T-helper 22 cell (primary cell): ENCODE measurements around the gene AJAP1.

Experiments used
- DNase-seq: peaks from one replicate; pipeline ENCODE4 v3.0.0-alpha.2; 2020; ENCODE audit warnings: low read depth

Gene AJAP1

DNA sequence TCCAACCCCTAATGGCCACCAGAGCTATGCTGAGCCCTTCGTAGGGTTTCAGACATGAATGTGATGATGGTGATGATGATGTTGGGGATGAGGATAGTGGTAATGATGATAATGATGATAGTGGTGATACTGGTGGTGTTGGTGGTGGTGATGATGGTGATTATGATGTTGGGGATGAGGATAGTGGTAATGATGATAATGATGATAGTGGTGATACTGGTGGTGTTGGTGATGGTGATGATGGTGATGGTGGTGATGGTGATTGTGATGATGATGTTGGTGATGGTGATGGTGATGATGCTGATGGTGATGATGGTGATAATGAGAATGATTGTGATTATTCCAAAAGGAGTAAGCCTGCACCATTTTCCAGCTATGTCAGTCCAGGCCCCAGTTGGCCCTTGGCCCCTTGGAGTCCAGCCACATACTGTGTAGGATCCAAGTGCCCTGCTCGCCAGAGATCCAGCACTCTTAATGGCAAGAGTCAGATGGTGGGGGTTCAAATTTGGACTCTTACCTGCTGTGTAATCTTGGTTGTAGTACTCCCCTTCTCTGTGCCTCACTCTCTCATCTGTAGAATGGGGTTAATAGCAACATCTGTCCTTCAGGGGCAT is 28.3 kb downstream of the AJAP1 start:
- no peak for DNase-seq

DNA sequence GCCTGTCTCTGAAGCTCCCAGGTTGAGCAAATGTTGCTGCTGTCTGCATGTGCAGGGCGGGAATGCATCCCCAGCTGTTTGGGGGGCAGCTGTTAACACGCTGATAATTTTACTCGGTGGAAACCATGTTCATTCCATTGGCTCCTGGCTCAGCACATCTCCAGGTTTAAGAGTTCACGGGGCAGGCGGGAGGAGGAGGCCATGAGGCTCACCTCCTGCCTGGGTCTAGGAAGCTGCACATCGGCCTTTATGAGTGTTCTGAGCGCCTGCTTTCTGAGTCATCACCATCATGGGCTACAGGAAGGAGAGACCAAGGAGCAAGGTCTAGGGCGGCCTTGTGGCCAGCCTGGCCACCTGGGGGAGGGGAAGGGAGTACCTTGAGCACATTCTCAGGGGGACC is 29.7 kb downstream of the AJAP1 start:
- no peak for DNase-seq

DNA sequence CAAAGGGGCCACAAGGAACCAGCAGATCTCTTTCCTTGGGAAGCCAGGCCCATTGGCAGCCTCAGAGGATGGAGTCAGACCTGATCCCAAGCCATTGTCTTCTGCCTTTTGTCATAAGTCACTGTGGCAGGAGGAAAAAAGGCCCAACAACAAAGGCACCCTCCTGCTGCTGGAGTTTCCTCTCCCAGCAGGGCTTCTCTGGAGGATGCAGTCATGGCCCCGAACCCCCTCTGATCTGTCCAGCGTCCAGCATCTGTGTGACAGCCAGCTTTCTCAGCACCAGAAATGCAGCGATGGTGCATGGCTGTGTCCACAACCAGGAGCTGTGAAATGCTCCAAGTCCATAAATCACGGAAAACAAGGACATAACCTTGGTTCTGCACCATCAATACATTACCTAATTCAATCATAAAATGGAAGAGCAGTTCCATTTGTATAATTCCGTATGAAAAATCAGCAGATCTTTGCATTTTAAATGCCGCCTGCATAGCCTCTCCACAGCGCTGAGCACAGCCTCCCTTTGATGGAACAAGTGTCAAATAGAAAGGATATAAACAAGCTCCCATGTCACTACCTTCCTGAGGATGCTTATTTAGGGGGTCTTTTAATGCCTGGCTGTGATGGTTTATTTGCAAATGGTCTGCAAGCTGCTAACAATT is 30.6 kb downstream of the AJAP1 start:
- no peak for DNase-seq

DNA sequence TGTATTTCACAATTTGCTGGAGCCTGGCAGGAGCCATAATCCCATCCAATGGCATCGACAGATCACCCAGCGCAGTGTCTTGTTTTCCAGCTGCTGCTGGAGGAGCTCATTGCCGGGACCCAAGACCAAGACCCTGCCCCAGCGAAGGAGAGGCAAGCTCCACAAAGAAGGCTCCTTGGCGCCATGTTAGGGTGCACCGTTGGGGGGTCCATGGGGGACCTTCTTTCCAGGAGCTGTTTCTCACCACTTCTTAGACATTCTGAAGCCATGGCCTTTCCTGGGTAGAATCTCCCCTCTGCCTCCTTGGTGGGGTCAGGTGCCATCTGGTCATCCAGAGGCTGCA is 31.1 kb downstream of the AJAP1 start:
- no peak for DNase-seq

DNA sequence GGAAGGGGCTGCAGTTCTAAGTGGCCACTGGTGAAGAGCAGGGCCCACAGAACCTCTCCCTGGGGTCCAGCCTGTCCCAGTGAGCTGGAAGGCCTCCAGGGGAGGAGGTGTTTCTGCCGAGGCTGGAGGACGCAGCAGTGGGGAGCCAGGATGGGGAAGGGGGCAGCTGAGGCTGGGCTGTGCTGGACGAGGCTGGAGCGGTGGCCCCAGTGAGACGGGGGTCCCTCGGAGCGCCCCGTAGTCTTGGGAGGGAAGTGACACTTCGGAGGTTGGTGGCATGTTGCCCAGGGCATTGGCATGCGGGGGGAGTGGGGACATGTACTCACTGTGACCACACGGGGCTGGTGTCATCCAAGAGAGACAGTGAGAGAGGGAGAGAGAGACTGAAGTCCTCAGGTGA is 33.5 kb downstream of the AJAP1 start:
- no peak for DNase-seq

DNA sequence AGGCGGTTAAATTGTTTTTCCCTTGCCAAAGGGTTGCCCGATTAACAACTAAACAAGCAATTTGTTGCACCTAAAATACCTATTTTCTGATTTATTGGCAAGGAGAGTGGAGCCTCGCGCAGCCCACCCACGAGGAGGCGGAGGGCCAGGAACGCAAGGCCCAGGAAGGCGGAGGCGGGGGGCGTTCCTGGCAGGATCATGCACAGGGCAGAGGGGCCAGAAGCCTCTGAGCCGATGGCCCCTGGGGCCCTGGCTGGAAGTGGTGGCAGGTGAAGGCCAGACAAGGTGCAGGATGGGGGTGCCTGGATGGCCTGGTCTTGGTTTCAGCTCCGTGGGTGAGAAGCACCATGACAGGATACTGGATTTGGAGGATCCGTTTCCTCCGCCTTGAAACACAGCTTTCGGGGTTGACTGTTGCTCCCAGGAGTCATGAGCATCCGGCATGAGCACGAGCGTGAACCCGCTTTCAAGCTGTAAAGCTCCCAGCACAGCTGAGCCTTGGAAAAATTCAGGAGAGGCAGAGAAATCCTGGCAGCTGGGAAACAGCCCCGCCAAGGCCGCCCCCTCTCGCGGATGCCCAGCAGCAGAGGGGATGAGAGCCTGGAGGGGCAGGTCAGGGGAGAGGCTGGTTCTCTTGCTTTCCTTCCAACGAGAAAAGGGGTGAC is 35.0 kb downstream of the AJAP1 start:
- no peak for DNase-seq

DNA sequence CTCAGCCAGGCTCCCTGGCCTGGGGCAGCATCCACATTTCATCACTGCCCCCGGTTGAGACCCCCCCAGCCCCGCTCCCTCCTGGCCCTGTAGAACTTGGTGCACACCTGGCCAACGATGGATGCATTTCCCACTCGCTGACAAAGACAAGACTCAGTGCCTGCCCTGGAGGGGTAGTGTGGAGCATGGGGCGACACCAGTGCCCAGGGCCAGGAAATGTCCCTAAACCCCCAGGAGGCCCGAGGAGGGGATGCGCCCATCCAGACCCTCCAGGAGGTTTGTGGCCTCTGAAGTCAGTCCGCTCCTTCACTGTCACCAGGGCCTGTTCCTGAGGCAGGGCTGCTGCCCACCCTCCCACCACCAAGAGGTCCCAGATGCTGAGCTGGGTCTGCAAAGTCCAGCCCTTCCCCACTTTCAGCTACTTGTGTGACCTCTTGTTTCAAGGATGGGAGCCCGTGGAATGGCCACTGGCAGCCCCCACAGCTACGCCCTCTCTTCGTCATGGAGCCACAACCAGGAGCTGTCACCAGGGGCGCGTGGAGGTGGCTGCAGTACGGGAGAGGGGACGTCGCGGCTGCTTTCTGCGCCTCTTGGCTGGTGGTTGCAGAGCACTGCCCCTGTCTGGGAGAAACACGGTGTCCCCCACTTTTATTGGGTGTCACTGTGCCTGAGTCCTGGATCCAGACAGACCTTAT is 35.7 kb downstream of the AJAP1 start:
- no peak for DNase-seq

DNA sequence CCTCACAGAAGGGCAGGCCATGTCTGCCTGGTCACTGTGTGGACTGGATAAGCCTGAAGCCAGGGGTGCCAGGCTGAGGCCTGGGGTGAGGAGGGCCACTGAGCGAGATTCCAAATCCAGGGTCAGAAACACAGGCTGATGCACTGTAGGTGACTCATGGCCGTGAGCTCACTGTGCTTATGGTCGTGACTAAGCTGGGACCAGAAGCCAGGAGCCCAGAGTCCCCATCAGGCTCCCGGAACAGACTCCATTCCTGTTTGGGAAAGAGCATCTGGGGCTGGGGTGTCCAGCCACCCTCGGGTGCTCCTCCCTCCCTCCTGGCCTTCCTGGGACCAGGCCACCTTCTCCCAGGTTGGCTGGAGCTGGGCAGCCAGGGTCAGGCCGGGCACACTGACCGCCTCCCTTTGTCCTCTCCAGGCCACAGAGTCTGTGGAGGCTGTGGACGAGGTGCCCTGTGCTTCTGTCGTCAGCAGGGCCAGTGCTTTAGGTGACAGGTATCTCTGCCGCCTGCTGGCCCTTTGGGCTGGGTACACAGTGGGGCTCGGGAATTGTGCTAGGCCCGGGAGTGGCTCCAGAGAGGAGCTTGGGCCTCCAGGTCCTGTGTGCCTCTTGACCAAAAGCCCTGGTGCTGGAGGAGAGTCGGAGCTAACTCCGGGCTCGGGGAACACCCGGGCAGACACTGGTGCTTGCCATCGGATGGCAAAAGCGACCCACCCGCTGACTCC is 36.7 kb downstream of the AJAP1 start:
- no peak for DNase-seq

DNA sequence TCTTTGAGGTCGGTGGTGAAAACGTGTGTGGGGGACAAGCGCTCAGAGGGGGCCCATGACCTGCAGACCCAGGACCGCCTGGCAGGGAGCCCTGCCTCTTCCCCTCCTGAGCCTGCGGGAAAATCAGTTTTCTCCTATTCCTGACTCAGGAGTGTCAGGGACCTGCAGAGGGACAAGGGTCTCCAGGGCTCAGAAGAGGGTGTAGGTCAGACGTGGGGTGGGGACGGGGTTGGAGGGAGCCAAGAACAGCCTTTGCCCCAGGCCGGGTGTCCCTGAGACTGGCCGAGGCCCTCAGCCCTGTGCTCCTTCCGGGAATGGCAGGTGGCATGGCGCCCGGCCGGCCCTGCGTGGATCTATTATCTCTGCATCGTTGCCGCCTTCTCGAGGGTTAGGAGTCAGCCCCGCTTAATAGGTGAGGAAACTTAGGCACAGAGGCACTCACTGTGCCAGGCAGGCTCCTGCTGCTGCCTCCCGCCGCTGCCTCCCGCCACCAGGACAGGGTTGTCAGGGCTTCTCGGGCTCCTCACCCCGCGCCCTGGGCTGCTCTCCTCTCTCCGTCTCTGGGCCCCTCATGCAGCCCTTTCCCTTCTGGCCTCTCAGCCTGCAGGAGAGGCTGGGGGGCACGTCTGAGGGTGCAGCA is 37.5 kb downstream of the AJAP1 start:
- no peak for DNase-seq

DNA sequence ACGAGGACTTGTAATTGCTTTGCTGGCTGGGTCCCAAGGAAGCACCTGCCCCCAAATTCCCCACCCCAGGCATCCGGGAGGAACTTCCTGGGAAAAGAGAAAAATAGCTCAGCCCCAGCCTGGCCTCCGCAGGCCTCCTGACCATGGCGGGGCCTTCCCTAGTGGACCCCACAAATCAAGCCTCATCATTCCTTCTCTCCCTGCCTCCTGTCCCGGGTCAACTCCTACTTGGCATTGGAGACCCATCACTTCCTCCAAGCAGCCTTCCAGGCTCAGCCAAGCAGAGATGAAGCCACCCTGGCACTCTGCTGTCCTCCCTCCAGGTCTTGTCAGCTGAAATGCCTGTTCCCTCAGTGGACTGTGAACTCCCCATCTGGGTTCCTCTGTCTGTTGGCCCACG is 38.0 kb downstream of the AJAP1 start:
- no peak for DNase-seq

DNA sequence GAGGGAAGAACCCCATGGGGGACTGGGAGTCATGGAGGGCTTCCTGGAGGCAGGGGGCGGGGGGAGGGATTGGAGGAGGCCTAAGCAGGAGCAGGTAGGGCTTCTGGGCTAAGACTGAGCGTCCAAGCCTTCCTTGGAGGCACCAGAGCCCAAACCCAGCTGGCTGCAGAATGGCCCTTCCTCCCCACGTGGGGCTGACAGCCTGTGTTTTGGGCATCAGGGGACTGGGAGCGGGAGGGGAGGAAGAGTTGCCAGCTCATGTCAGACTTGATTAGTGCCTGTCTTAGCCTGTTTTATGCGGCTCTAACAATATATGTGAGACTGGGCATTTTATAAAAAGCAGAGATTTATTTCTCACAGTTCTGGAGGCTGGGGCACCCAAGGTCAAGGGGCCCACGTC is 38.9 kb downstream of the AJAP1 start:
- no peak for DNase-seq

DNA sequence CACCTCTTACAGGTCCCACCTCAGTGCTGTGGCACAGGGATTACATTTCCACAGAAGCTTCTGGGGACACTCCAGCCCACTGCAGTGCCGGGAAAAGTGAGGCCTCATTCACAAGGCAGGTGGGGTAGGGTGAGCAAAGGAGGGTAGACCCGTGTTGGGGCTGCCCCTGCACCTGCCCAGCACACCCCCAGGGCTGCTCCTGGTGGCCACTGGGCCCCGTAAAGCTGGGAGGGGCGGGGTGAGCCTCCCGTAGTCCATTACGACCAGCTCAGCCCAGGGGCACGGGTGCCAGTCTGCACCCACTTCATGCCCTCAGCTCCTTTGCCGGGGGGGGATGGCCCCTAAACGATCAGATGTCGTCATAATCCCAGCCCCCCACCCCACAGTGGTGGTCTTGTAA is 39.5 kb downstream of the AJAP1 start:
- DNase-seq: no peak

DNA sequence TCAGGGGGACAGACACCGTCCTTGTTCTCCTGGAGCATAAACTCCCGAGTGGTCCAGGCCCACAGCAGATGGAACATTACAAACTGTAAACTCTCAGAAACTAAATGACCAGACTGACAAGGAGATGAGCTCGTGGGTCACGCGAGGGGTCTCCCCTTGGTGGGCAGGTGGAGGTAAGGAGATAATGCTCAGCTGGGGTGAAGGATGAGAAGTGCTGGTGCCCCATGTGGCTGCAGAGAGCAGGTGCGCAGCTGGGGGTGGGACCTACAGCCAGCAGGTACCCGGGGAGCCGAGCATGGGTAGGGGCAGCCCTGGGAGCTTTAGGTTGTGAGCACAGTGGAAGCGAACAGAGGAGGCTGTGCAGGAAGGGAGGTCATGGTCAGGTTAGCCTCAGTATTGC is 40.1 kb downstream of the AJAP1 start:
- no peak for DNase-seq

DNA sequence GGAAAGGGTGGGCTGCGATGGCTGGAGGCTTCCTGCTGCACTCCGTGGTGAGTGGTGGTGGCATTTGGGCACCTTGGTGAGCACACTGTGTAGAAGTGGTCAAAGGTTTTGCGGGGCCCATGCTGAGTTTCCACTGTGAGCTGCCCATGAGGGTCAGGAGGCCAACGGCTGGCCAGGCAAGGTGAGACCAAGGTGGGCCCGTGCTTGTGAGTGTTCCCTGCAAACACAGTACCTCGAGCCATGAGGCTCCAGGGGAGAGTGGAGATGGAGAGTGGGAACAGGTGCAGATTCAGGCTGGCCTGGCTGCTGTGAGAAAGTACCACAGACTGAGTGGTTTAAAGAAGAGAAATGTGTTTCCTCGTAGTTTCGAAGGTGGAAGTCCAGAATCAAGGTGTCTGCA is 40.8 kb downstream of the AJAP1 start:
- DNase-seq: no peak

DNA sequence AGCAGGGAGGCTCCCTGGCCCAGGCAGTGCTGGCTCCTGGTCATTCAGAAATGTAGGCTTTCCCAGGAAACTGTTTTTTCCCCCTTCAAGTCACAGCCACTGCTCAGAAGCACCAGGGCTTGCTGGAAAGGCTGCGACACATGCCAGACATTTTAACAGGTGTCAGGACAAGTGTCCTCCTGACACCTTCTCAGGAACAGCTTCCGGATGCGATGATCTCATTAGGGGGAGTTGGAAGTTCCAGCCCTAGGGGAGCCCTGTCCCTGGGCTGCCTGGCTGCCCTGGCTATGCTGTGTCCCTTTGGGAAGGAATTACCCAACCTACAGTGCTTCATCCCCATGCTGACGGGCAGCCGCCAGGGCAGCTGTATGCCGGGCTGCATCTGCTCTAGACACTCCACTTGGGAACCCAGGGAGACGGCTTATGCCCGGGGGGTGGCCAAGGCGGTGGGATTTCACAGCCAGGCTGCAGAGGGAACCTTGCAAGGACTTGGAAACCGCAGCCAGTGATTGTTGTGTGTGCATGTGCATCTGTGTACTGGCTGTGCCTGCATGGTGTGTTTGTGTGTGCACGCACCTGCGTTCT is 41.8 kb downstream of the AJAP1 start:
- DNase-seq: no peak

DNA sequence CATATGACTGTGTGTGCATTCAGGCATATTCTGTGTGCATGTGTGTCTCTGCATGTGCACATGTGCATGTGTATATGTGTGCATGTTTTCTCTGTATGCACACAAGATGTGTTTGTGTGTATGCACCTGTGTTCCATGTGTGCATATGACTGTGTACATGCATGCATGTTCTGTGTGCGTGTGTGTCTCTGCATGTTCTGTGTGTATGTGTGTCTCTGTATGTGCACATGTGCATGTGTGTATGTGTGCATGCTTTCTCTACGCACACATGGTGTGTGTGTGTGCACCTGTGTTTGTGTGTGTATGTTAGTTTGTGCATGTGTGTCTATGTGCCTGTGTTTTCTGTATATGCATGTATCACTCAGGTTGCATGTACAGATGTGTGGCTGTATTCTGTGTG is 42.3 kb downstream of the AJAP1 start:
- DNase-seq: no peak

DNA sequence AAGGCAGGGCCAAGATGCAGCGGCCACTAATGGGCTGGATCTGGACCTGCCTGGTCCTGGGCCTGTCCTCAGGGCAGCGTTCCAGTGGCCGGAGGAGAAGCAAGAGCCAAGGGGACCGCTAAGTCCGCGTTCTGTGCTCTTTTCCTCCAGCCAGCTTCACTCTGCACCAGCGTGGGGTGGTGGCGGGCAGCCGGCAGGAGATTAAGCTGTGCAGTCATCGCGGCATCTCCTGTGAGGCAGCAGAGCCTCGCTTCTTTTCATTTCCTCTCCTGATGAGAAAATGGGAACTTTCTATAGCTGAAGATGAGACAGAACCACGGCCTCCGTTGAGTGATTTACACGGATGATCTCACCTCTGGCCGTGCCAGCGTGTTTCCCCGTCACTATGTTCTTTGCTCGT is 43.4 kb downstream of the AJAP1 start:
- no peak for DNase-seq

DNA sequence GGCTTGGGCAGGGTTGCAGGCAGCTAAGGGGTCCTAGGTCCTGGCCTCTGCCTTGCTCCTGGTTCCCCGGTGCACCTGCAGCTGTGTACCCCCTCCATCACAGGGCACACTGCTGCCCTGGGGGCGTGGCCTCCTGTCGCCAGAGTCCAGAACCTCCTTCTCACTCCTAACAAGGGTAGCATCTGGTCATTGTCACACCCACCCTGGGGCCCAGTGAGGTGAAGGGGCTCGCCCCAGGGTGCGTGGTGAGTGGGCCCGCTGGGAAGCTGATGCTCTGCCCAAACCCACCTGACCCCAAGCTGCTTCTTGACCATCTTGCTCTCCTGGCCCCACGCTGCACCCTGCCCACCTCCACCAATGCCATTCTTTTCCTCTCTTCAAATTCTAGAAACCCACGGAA is 44.5 kb downstream of the AJAP1 start:
- DNase-seq: no peak

DNA sequence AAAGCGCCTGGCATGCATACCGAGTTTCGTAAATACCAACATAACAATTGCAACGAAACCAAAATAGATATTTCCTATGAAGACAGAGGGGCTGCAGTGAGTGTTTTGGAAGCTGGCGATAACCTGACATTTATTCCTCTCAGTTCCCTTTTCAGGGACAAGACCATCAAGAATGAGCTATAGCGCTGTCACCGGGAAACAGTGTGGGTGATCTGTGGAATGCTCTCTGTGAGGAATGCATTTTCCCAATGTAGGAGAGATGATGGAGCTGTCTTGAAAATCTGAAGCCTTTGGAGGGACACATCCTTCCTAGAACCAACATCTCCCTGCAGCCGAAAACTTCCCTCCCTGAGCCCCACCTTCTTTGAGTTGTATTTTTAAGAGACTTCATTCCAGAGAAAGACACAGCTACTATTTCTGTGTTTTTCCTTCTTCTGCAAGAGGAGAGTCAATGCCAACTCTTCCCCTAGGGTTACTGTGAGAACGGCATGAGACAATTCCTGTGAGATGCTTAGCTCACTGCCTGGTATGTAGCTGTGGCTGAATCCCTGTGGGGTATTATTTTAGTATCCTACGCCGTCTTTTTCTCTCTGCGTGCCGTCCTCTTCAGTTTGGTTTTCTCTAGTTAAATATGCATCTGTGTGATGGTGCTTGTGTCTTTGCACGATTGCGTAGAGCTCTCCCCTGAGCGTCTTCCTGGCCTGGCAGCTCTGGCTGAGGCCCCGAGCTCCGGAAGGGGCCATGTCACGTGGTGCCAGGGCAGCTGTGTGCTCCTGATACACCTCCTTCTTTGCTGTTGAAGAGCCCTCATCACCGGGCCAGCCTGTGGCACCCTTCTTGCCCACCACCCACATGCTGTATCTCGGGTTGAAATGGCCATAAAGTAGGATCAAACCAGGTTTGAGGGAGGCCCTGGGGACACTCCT is 45.2 kb downstream of the AJAP1 start:
- DNase-seq: no peak

DNA sequence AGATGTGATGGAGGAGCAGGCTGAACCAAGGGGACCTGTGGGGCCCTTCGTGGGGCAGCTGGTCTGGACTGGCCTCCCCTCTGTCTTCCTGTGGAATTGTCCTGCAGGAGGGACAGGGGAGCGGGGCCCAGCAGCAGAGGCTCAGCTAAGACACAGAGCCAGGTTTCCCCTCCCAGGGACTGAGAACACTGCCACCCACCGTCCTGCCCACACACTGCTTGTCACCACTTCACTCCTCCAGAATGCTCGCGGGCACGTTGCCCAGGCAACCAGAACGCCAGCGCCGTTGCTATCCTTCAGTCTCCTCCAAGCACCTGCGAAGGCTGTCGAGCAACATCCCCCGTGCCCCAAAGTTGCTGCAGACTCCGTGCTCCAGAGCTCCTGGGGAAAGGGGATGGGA is 46.4 kb downstream of the AJAP1 start:
- no peak for DNase-seq

DNA sequence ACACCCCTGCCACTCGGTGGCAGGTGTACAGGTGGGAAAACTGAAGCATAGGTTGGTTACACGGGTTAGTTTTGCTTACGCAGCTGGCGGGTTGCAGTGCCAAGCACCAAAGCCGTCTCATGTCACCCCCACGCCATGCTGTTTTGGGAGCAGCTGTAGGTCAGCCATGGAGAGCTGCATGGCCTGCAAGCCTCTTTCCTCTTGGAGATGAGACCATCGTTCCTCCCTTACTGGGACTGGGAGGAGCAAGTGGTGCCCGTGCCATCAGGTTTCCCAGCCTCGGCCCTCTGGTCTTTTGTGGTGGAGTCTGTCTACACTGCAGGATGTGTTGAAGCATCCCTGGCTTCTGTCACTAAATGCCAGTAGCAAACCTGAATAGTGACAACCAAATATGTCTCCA is 46.9 kb downstream of the AJAP1 start:
- no peak for DNase-seq
